Lower lobe of right lung (tissue), 2 donors: ENCODE measurements around the gene SPATA31C1. TPM values are rescaled to one million over a fixed set of nuclear protein-coding genes. Genes with fewer than 3 reads are reported as not detected.
A peak's percentile ranks its signal among the peaks of the same experiment; 100 is the strongest.

Source experiments
- ATAC-seq, 2 donors: fragments of 200-7000 bp; cut with Tn5 transposase; one replicate each; pipeline ENCODE4 v1.9.1; 2020 to 2022; ENCODE audit warnings: mild to moderate bottlenecking in 2 of 2, moderate library complexity in 2 of 2
- DNase-seq: peaks from one replicate; pipeline ENCODE4 v3.0.0-alpha.2; 2020
- H3K27ac ChIP-seq: fragments of 200-600 bp; one replicate; pipeline ENCODE4 v1.8.0; 2022
- H3K27me3 ChIP-seq: fragments of 200-600 bp; one replicate; pipeline ENCODE4 v1.8.0; 2022; ENCODE audit warnings: low read depth
- H3K36me3 ChIP-seq: fragments of 200-600 bp; one replicate; pipeline ENCODE4 v1.8.0; 2022; ENCODE audit warnings: mild to moderate bottlenecking
- H3K4me1 ChIP-seq: fragments of 200-600 bp; one replicate; pipeline ENCODE4 v1.8.0; 2022
- H3K4me3 ChIP-seq: fragments of 200-600 bp; one replicate; pipeline ENCODE4 v1.8.0; 2022; ENCODE audit warnings: mild to moderate bottlenecking
- H3K9me3 ChIP-seq: fragments of 200-600 bp; one replicate; pipeline ENCODE4 v1.8.0; 2022
- intact Hi-C: fragments of 100-400 bp; cut with DNase I; formaldehyde crosslinking; loops from one replicate; pipeline ENCODE4 v1.11.0; 2022
- total RNA-seq: library from RNA; stranded (reverse); fragmentation: NEBNext Ultra II Directional; extraction: Animal tissue kit (Norgen Biotek cat#: 25700); gene quantifications from one replicate; pipeline ENCODE4 v1.2.1, GENCODE V29; 2021
- TF ChIP-seq, protein P1 (sequence below): fragments of 200-600 bp; IDR thresholded peaks from one replicate; pipeline ENCODE4 v1.8.0; 2022; ENCODE audit warnings: antibody characterized with exemption, mild to moderate bottlenecking
- donor health status: DM: no; HTN: yes; CAD: no; lungs with severe emphysema.

SPATA31C1 gene
- total RNA-seq, 1 donor from 2014 or later: not detected

DNA sequence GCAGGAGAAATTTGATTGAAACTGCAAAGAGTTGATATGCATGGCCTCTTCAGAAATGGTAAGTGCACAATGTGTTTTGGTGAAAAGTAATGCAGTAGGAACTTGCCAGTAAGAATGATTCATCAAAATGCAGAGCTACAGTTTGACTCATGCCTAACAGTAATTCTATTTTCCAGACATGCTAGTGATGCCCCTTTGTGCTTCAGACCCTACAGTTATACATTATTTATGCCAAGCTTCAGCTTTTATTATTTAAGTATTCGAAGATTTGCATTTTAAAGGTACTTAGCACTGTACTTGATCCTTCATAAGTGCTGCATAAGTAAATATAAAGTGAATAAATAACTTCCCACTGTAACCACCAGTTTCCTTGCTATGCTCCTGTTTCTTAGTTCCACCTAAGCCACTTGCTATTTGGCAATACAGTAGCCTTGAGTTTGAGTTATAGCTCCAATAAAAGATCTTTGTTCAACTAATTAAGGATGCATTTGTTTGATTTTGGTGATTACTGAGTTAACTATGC lies 38.7 kb upstream of the SPATA31C1 start:
- H3K4me1 ChIP-seq: no peaks in the 10 kb centered on the region
- no peaks in the 10 kb centered on the region for H3K9me3 ChIP-seq
- peak in 1 of 2 donors; percentile 37 for ATAC-seq
- H3K36me3 ChIP-seq: no peaks in the 10 kb centered on the region
- no peak overlapping the region for H3K27ac ChIP-seq
- H3K4me3 ChIP-seq: no peak overlapping the region
- TF ChIP-seq, protein P1, sequence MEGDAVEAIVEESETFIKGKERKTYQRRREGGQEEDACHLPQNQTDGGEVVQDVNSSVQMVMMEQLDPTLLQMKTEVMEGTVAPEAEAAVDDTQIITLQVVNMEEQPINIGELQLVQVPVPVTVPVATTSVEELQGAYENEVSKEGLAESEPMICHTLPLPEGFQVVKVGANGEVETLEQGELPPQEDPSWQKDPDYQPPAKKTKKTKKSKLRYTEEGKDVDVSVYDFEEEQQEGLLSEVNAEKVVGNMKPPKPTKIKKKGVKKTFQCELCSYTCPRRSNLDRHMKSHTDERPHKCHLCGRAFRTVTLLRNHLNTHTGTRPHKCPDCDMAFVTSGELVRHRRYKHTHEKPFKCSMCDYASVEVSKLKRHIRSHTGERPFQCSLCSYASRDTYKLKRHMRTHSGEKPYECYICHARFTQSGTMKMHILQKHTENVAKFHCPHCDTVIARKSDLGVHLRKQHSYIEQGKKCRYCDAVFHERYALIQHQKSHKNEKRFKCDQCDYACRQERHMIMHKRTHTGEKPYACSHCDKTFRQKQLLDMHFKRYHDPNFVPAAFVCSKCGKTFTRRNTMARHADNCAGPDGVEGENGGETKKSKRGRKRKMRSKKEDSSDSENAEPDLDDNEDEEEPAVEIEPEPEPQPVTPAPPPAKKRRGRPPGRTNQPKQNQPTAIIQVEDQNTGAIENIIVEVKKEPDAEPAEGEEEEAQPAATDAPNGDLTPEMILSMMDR: no peak
- intact Hi-C loops: no loop called here
- no peak for DNase-seq
- no peaks in the 10 kb centered on the region for H3K27me3 ChIP-seq

DNA sequence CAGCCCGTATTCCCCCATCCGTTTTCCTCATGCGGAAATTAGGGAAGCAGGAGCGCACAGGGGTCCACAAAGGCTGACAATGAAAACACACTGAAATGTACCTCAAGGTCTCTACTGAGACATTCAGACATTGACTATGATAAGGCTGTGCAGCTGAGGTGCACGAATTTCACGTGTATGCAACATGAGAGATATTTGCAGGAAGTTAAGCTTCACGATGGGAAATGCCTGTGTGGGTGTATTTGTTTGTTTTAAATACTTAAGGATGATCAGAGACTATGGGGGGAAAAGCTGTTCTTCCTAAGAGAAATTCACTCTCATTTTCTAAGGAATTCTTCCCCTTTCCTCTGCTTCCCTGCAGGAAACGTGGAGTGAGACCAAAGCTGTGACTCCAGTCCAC lies 37.6 kb upstream of the SPATA31C1 start:
- Histone ChIP-seq H3K27me3 (no peaks in the 10 kb centered on the region), H3K9me3 (no peaks in the 10 kb centered on the region), H3K36me3 (no peaks in the 10 kb centered on the region), H3K4me3 (no peak overlapping the region), H3K27ac (no peak overlapping the region), H3K4me1 (no peaks in the 10 kb centered on the region)
- DNase-seq (no peak), ATAC-seq (no peak)
- TF ChIP-seq, protein P1: no peak
- intact Hi-C loops: no loop called here

DNA sequence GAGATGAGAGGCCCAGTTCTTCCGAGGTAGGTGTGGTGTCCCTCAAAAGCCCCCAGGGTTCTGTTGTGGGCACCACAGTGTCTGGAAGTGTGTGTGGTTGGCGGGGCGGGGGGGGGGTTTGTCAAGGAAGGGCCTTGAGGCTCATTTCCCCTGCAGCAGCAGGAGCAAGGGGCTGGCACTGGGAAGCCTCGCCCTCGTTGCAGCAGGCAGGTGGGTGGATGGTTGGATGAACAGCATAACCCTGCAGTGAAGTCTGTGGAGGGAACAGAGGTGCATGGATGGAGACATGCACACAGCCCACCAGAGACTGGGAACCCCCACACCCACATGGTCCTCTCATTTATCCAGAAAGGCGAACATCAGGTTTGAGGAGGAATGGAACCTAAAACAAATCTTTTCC lies 37.1 kb upstream of the SPATA31C1 start:
- H3K4me1 ChIP-seq: no peaks in the 10 kb centered on the region
- intact Hi-C loops: no loop called here
- H3K36me3 ChIP-seq: no peaks in the 10 kb centered on the region
- no peaks in the 10 kb centered on the region for H3K9me3 ChIP-seq
- TF ChIP-seq, protein P1: no peak
- no peak overlapping the region for H3K4me3 ChIP-seq
- ATAC-seq: no peak
- no peak for DNase-seq
- H3K27ac ChIP-seq: no peak overlapping the region
- no peaks in the 10 kb centered on the region for H3K27me3 ChIP-seq

DNA sequence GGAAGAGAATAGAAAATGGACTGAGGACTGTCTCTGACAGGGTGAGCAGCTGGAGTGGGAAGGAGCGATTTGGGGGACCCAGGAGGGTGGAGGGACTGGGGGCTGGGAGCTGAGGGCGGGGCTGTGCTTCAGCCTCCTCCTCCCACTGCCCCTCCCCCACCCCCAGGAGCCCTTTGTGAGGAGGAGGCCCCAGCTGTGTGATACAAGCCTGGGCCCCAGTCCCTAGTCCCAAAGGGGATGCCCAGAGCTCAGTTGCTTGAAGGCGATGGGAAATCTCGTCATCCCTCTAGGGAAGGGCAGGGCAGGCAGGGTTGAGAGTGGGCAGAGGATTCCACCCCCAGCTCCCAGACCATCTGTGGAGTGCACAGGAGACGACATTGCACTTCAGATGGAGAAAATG lies 35.1 kb upstream of the SPATA31C1 start, which contains the start of gene SPATA31E1:
Gene SPATA31E1 (plus strand): TSS at position 251 of the 400 bp plus-strand sequence. CDS start 15 bp downstream, at position 266.
- Histone ChIP-seq H3K4me1 (no peaks in the 10 kb centered on the region), H3K36me3 (no peaks in the 10 kb centered on the region), H3K4me3 (no peak within 1 kb of the TSS), H3K27me3 (no peaks in the 10 kb centered on the region), H3K27ac (no peak within 1 kb of the TSS), H3K9me3 (no peaks in the 10 kb centered on the region)
- intact Hi-C loops: no loop called here
- DNase-seq: no peak
- no peak for ATAC-seq
- TF ChIP-seq, protein P1: no peak

DNA sequence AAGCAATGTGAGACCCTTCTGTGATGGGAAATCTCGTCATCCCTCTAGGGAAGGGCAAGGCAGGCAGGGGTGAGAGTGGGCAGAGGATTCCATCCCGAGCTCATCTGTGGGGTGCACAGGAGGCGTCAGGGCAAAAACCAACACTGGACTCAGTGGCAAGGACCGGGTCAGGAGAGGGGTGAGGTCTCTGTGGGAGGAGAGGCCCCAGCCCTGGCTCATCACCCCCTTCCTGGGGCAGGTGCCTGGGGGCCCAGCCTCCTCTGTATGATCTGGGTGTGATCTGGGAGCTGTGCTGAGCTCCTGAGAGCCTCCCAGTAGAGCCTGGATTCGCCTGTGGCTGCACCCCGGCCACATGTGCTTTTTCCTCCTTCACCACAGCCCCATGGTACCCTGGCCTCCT lies 34.5 kb upstream of the SPATA31C1 start:
- no peak overlapping the region for H3K4me3 ChIP-seq
- intact Hi-C loops: no loop called here
- H3K4me1 ChIP-seq: no peaks in the 10 kb centered on the region
- no peaks in the 10 kb centered on the region for H3K36me3 ChIP-seq
- ATAC-seq (no peak), DNase-seq (no peak)
- no peaks in the 10 kb centered on the region for H3K9me3 ChIP-seq
- TF ChIP-seq, protein P1: no peak
- no peaks in the 10 kb centered on the region for H3K27me3 ChIP-seq
- no peak overlapping the region for H3K27ac ChIP-seq
